GM23338 (cell line): ENCODE results near the gene HOXA9. TPM values are rescaled to one million over a fixed set of nuclear protein-coding genes. Genes with fewer than 3 reads are reported as not detected.

ENCODE experiments used
- ATAC-seq: fragments of 200-7000 bp; cut with Tn5 transposase; 3 replicates; pipeline ENCODE4 v1.9.1; 2020
- DNase-seq: peaks from one replicate; pipeline ENCODE4 v3.0.0-alpha.2; 2015; ENCODE audit warnings: low spot score
- H2AFZ ChIP-seq: fragments of 200-600 bp; sonication (generic); 2 replicates; pipeline ENCODE4 v1.8.0; 2016; ENCODE audit warnings: antibody characterized with exemption, mild to moderate bottlenecking, moderate library complexity
- H3F3A ChIP-seq: fragments of 200-600 bp; sonication (generic); replicated peaks from 2 replicates; pipeline ENCODE4 v1.8.0; 2017; ENCODE audit warnings: antibody characterized with exemption, mixed run types, low read depth
- H3K27ac ChIP-seq: fragments of 200-600 bp; sonication (generic); 2 replicates; pipeline ENCODE4 v1.6.1; 2016; ENCODE audit warnings: low read depth
- H3K27me3 ChIP-seq: fragments of 200-600 bp; sonication (generic); 2 replicates; pipeline ENCODE4 v1.8.0; 2016; ENCODE audit warnings: mild to moderate bottlenecking, mixed run types, moderate library complexity; ENCODE audit not compliant: insufficient read depth
- H3K36me3 ChIP-seq: fragments of 200-600 bp; sonication (generic); 2 replicates; pipeline ENCODE4 v1.8.0; 2016; ENCODE audit warnings: mild to moderate bottlenecking; ENCODE audit not compliant: insufficient read depth
- H3K4me1 ChIP-seq: fragments of 200-600 bp; sonication (generic); 2 replicates; pipeline ENCODE4 v1.8.0; 2016; ENCODE audit warnings: mild to moderate bottlenecking, moderate library complexity; ENCODE audit not compliant: insufficient read depth
- H3K4me2 ChIP-seq: fragments of 200-600 bp; sonication (generic); 2 replicates; pipeline ENCODE4 v1.7.1; 2017; ENCODE audit warnings: mixed run types
- H3K4me3 ChIP-seq: fragments of 200-600 bp; sonication (generic); 2 replicates; pipeline ENCODE4 v1.6.1; 2016; ENCODE audit warnings: mixed run types
- H3K79me2 ChIP-seq: fragments of 200-600 bp; sonication (generic); replicated peaks from 2 replicates; pipeline ENCODE4 v1.8.0; 2017; ENCODE audit warnings: mild to moderate bottlenecking; ENCODE audit not compliant: insufficient read depth
- H3K9me2 ChIP-seq: fragments of 200-600 bp; sonication (generic); 2 replicates; pipeline ENCODE4 v1.8.0; 2017; ENCODE audit not compliant: insufficient read depth
- H4K20me1 ChIP-seq: fragments of 200-600 bp; sonication (generic); replicated peaks from 2 replicates; pipeline ENCODE4 v1.8.0; 2017; ENCODE audit warnings: mild to moderate bottlenecking; ENCODE audit not compliant: insufficient read depth
- H3K27ac Mint-ChIP-seq: 2 replicates; pipeline ENCODE4 v1.8.0; 2020; ENCODE audit warnings: inconsistent platforms, mild to moderate bottlenecking, moderate library complexity, mixed read lengths
- H3K27me3 Mint-ChIP-seq: 3 replicates; pipeline ENCODE4 v1.8.0; 2022; ENCODE audit warnings: low read depth, mild to moderate bottlenecking, moderate library complexity, mixed read lengths, inconsistent platforms; ENCODE audit not compliant: insufficient read depth, poor library complexity
- H3K36me3 Mint-ChIP-seq: 3 replicates; pipeline ENCODE4 v1.8.0; 2021; ENCODE audit warnings: low read depth, mild to moderate bottlenecking, inconsistent platforms, moderate library complexity, mixed read lengths
- H3K4me1 Mint-ChIP-seq: 3 replicates; pipeline ENCODE4 v1.8.0; 2020; ENCODE audit warnings: mild to moderate bottlenecking, inconsistent platforms, mixed read lengths
- H3K4me3 Mint-ChIP-seq: 3 replicates; pipeline ENCODE4 v1.8.0; 2021; ENCODE audit warnings: moderate library complexity, mild to moderate bottlenecking, inconsistent platforms, mixed read lengths
- H3K9me3 Mint-ChIP-seq: 3 replicates; pipeline ENCODE4 v1.8.0; 2020; ENCODE audit warnings: moderate library complexity, mild to moderate bottlenecking, inconsistent platforms, mixed read lengths
- CREB1 ChIP-seq: fragments of 250-450 bp; sonication (Bioruptor Pico); IDR thresholded peaks from 2 replicates; pipeline ENCODE4 v1.5.0; 2020; ENCODE audit warnings: low read depth, mild to moderate bottlenecking, moderate library complexity
- EZH2 ChIP-seq: fragments of 200-600 bp; sonication (generic); IDR thresholded peaks from one replicate; pipeline ENCODE4 v1.8.0; 2017; ENCODE audit warnings: antibody characterized with exemption, mild to moderate bottlenecking, low read depth; ENCODE audit not compliant: unreplicated experiment
- EZH2phosphoT487 ChIP-seq: fragments of 200-600 bp; sonication (generic); IDR thresholded peaks from one replicate; pipeline ENCODE4 v1.8.1; 2018; ENCODE audit warnings: antibody characterized with exemption; ENCODE audit not compliant: unreplicated experiment
- POLR2AphosphoS5 ChIP-seq: IDR thresholded peaks from 2 replicates; pipeline ENCODE4 v1.6.1; 2016; ENCODE audit warnings: antibody characterized with exemption, low read depth
- STAT1 ChIP-seq: IDR thresholded peaks from one replicate; pipeline ENCODE4 v1.6.1; 2016; ENCODE audit warnings: antibody characterized with exemption; ENCODE audit not compliant: unreplicated experiment
- ZNF114 ChIP-seq: fragments of 250-450 bp; sonication (Bioruptor Pico); IDR thresholded peaks from 2 replicates; pipeline ENCODE4 v1.5.0; 2020; ENCODE audit warnings: mild to moderate bottlenecking, moderate library complexity
- ZNF331 ChIP-seq: fragments of 250-450 bp; sonication (Bioruptor Pico); IDR thresholded peaks from 2 replicates; pipeline ENCODE4 v1.5.0; 2020; ENCODE audit warnings: low read depth, mild to moderate bottlenecking, moderate library complexity
- polyA plus RNA-seq: library from polyadenylated mRNA; unstranded; fragments of >200 nt; fragmentation: Nextera tagmentation; extraction: Ambion mirVana; gene quantifications from 2 replicates; pipeline ENCODE4 v1.2.1, GENCODE V29; 2016
- total RNA-seq: library from RNA; depleted of rRNA; stranded (reverse); fragments of >200 nt; shearing (Covaris generic); gene quantifications from 2 replicates; pipeline ENCODE4 v1.2.3, GENCODE V29; 2014
- TF ChIP-seq, protein P1 (sequence below): fragments of 250-450 bp; sonication (Bioruptor Pico); IDR thresholded peaks from 2 replicates; pipeline ENCODE4 v1.5.0; 2020; ENCODE audit warnings: mild to moderate bottlenecking, moderate library complexity
- TF ChIP-seq, protein P2 (sequence below): IDR thresholded peaks from 2 replicates; pipeline ENCODE4 v1.6.1; 2016; ENCODE audit warnings: antibody characterized with exemption
- TF ChIP-seq, protein P3 (sequence below): IDR thresholded peaks from one replicate; pipeline ENCODE4 v1.6.1; 2018; ENCODE audit warnings: antibody characterized with exemption; ENCODE audit not compliant: unreplicated experiment

Gene HOXA9
- total and polyA plus RNA-seq, 2 experiments from 2014 or later = not detected

DNA sequence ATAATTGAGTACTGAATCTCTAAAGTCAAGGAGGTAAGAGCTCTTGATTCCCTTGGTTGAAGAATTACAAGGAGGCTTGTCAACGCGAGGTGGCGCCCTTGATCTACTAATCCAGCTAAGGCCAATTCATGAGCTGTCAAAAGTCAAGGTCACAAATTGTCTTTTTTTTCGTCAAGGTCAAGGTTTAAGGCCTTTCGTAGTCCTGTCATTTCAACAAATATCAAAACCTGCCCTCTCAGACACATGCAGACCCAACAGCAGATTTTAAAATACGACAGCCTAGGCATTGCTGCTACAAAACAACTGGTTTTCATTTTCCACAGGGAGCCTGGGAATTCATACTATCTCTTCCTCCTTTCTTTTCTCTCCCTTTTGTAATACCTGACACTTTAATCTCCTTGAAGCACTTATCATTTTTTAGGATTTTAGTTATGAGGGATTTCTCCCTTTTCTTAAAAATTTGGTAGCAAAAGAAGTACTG is 31.0 kb upstream of the HOXA9 start (continued):
- TF ChIP-seq, protein P1, sequence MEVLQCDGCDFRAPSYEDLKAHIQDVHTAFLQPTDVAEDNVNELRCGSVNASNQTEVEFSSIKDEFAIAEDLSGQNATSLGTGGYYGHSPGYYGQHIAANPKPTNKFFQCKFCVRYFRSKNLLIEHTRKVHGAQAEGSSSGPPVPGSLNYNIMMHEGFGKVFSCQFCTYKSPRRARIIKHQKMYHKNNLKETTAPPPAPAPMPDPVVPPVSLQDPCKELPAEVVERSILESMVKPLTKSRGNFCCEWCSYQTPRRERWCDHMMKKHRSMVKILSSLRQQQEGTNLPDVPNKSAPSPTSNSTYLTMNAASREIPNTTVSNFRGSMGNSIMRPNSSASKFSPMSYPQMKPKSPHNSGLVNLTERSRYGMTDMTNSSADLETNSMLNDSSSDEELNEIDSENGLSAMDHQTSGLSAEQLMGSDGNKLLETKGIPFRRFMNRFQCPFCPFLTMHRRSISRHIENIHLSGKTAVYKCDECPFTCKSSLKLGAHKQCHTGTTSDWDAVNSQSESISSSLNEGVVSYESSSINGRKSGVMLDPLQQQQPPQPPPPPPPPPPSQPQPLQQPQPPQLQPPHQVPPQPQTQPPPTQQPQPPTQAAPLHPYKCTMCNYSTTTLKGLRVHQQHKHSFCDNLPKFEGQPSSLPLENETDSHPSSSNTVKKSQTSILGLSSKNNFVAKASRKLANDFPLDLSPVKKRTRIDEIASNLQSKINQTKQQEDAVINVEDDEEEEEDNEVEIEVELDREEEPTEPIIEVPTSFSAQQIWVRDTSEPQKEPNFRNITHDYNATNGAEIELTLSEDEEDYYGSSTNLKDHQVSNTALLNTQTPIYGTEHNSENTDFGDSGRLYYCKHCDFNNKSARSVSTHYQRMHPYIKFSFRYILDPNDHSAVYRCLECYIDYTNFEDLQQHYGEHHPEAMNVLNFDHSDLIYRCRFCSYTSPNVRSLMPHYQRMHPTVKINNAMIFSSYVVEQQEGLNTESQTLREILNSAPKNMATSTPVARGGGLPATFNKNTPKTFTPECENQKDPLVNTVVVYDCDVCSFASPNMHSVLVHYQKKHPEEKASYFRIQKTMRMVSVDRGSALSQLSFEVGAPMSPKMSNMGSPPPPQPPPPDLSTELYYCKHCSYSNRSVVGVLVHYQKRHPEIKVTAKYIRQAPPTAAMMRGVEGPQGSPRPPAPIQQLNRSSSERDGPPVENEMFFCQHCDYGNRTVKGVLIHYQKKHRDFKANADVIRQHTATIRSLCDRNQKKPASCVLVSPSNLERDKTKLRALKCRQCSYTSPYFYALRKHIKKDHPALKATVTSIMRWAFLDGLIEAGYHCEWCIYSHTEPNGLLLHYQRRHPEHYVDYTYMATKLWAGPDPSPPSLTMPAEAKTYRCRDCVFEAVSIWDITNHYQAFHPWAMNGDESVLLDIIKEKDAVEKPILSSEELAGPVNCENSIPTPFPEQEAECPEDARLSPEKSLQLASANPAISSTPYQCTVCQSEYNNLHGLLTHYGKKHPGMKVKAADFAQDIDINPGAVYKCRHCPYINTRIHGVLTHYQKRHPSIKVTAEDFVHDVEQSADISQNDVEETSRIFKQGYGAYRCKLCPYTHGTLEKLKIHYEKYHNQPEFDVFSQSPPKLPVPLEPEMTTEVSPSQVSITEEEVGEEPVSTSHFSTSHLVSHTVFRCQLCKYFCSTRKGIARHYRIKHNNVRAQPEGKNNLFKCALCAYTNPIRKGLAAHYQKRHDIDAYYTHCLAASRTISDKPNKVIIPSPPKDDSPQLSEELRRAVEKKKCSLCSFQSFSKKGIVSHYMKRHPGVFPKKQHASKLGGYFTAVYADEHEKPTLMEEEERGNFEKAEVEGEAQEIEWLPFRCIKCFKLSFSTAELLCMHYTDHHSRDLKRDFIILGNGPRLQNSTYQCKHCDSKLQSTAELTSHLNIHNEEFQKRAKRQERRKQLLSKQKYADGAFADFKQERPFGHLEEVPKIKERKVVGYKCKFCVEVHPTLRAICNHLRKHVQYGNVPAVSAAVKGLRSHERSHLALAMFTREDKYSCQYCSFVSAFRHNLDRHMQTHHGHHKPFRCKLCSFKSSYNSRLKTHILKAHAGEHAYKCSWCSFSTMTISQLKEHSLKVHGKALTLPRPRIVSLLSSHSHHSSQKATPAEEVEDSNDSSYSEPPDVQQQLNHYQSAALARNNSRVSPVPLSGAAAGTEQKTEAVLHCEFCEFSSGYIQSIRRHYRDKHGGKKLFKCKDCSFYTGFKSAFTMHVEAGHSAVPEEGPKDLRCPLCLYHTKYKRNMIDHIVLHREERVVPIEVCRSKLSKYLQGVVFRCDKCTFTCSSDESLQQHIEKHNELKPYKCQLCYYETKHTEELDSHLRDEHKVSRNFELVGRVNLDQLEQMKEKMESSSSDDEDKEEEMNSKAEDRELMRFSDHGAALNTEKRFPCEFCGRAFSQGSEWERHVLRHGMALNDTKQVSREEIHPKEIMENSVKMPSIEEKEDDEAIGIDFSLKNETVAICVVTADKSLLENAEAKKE (CRISPR knock-in tag) = no peak
- no peak for TF ChIP-seq ZNF331 (CRISPR knock-in tag)

DNA sequence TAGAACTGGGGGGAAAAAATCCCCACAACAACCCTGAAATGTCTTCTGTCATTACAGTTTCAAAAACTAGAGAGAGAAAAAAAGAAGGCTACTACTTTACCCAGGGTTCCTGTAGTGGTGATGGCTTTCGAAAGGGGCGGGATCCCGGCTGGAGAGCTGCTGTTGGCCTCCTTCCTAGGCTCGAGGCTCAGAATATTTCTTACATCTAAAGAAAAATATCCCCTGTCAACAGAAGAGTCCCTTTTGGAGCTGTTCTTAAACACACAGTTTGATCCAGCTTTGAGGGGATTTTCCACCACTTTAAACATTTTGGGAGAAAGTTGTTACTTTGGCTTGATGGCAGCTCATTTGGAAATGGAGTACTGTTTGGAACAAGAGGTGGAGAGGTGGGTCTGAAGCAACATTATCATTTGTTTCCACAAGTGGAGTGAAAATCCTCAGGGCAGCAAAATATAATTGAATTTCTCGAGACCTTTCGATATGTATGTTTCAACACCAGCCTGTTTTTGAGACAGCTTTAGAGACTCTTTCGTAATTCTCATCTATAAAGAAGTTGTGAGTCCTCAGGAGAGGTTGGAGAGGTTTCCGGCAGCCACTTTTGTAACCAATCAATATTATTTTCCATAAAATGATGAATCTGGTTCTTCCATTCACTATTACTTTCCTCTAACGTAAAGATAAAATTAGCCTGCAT is 29.5 kb upstream of the HOXA9 start:
- Histone ChIP-seq H4K20me1 (peaks cover 27% of the 10 kb centered on the region), H3K4me2 (no peak overlapping the region), H2AFZ (no peak overlapping the region), H3K27me3 (peaks cover 98% of the 10 kb centered on the region), H3K27ac (no peak overlapping the region), H3K36me3 (no peaks in the 10 kb centered on the region), H3K4me3 (no peak overlapping the region), H3K9me2 (no peaks in the 10 kb centered on the region), H3F3A (peaks cover 29% of the 10 kb centered on the region), H3K4me1 (peaks cover 20% of the 10 kb centered on the region), H3K79me2 (no peaks in the 10 kb centered on the region)
- H3K4me3 Mint-ChIP-seq = no peak overlapping the region
- no peaks in the 10 kb centered on the region; the same call in 2 of the 3 replicates for H3K9me3 Mint-ChIP-seq
- ATAC-seq = no peak
- H3K36me3 Mint-ChIP-seq = no peaks in the 10 kb centered on the region
- H3K4me1 Mint-ChIP-seq = peaks cover 9% of the 10 kb centered on the region
- H3K27ac Mint-ChIP-seq = no peak overlapping the region
- no peak for DNase-seq
- peaks cover 92% of the 10 kb centered on the region for H3K27me3 Mint-ChIP-seq
- TF ChIP-seq, protein P2, sequence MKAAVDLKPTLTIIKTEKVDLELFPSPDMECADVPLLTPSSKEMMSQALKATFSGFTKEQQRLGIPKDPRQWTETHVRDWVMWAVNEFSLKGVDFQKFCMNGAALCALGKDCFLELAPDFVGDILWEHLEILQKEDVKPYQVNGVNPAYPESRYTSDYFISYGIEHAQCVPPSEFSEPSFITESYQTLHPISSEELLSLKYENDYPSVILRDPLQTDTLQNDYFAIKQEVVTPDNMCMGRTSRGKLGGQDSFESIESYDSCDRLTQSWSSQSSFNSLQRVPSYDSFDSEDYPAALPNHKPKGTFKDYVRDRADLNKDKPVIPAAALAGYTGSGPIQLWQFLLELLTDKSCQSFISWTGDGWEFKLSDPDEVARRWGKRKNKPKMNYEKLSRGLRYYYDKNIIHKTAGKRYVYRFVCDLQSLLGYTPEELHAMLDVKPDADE = no peak
- TF ChIP-seq CREB1 (CRISPR knock-in tag) = no peak
- no peak for TF ChIP-seq EZH2
- no peak for TF ChIP-seq STAT1
- TF ChIP-seq, protein P3, sequence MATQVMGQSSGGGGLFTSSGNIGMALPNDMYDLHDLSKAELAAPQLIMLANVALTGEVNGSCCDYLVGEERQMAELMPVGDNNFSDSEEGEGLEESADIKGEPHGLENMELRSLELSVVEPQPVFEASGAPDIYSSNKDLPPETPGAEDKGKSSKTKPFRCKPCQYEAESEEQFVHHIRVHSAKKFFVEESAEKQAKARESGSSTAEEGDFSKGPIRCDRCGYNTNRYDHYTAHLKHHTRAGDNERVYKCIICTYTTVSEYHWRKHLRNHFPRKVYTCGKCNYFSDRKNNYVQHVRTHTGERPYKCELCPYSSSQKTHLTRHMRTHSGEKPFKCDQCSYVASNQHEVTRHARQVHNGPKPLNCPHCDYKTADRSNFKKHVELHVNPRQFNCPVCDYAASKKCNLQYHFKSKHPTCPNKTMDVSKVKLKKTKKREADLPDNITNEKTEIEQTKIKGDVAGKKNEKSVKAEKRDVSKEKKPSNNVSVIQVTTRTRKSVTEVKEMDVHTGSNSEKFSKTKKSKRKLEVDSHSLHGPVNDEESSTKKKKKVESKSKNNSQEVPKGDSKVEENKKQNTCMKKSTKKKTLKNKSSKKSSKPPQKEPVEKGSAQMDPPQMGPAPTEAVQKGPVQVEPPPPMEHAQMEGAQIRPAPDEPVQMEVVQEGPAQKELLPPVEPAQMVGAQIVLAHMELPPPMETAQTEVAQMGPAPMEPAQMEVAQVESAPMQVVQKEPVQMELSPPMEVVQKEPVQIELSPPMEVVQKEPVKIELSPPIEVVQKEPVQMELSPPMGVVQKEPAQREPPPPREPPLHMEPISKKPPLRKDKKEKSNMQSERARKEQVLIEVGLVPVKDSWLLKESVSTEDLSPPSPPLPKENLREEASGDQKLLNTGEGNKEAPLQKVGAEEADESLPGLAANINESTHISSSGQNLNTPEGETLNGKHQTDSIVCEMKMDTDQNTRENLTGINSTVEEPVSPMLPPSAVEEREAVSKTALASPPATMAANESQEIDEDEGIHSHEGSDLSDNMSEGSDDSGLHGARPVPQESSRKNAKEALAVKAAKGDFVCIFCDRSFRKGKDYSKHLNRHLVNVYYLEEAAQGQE = no peak
- no peak for TF ChIP-seq POLR2AphosphoS5
- no peak for TF ChIP-seq EZH2phosphoT487
- TF ChIP-seq ZNF331 (CRISPR knock-in tag) = no peak
- TF ChIP-seq ZNF114 (CRISPR knock-in tag) = no peak
